GM12892 (cell line): ENCODE measurements around the gene UCK2.

Experiments
- POLR2A ChIP-seq: IDR thresholded peaks from 2 replicates; pipeline ENCODE4 v1.6.1; 2011; ENCODE audit warnings: low read depth, low read length, control low read depth
- POLR2AphosphoS5 ChIP-seq: IDR thresholded peaks from 2 replicates; pipeline ENCODE4 v1.6.1; 2011; ENCODE audit warnings: low read depth, low read length, control low read depth
- TAF1 ChIP-seq: IDR thresholded peaks from 2 replicates; pipeline ENCODE4 v1.6.1; 2011; ENCODE audit warnings: low read depth, mild to moderate bottlenecking, control low read depth, low read length, borderline replicate concordance

DNA sequence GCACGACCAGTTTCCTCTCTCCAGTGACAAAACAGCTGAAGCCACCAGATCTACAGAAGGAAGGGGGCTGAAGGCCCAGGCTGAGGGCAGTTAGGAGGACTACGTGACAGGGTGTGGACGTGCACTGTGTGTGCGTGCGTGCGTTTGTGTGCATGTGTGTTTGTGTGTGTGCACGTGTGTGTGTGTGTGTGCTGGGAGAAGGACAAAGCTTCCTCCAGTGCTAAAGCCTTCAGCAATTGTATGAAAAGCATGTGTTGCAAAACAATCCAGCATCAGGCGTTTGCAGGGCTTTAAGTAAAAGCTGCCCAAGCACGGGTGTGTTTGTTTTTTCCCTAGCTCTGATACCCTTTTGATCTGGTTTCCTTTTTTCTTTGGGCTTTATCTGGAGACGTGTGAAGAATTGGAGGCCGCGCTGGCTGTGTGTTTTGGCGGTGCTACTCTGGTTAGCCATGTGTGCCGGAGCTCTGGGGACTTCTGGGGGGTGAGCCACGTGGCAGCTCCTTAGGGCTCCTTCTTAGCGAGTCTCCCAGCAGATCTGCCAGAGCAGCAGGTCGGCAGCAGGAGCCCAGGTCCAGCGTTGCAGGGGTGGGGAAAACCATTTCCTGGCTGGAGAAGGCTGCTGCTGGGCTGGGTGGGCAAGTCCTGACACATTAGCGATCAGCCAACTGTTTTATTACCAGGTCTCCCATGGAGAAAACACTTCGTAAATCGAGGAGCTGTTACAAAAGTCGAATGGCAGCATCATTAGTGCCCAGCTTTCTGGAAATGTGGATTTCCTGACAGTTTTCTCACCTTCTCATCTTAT is 73.4 kb downstream of the UCK2 start:
- no peak for TF ChIP-seq POLR2A
- no peak for TF ChIP-seq POLR2AphosphoS5
- TF ChIP-seq TAF1: no peak
